ENCODE measurements around the gene TAMALIN. TPM values are rescaled to one million over a fixed set of nuclear protein-coding genes. Genes with fewer than 3 reads are reported as not detected.

TAMALIN gene
- total and polyA plus RNA-seq, 2 experiments from 2014 or later, result 0.34 to 3.0 TPM

GRCh38 chr12:51986834-51987233 is 19.9 kb upstream of the TAMALIN start:
- Histone ChIP-seq H3K4me2 (no peak overlapping the region), H3K36me3 (ENCODE audit: insufficient read depth) (0 out of 2 replicates have a peak, but pooled peaks cover under 1% of the 10 kb centered on the region), H3K79me2 (replicated peaks; ENCODE audit: insufficient read depth) (no peaks in the 10 kb centered on the region), H3K4me1 (ENCODE audit: insufficient read depth) (no peaks in the 10 kb centered on the region), H3K27me3 (ENCODE audit: insufficient read depth) (no peaks in the 10 kb centered on the region), H3F3A (replicated peaks; ENCODE audit: low read depth) (no peaks in the 10 kb centered on the region), H3K4me3 (no peak overlapping the region), H4K20me1 (replicated peaks; ENCODE audit: insufficient read depth) (peaks cover 3% of the 10 kb centered on the region; the same call in 1 of the 2 replicates), H2AFZ (no peak overlapping the region), H3K9me2 (ENCODE audit: insufficient read depth) (no peaks in the 10 kb centered on the region), H3K27ac (ENCODE audit: low read depth) (no peak overlapping the region)
- Mint-ChIP-seq H3K27me3 (ENCODE audit: insufficient read depth, low read depth, poor library complexity) (peaks cover 2% of the 10 kb centered on the region), H3K4me3 (no peak overlapping the region), H3K36me3 (ENCODE audit: low read depth) (peaks cover 25% of the 10 kb centered on the region), H3K27ac (no peak overlapping the region), H3K4me1 (no peaks in the 10 kb centered on the region), H3K9me3 (no peaks in the 10 kb centered on the region)
- TF ChIP-seq EZH2 (IDR thresholded peaks at IDR 0.05; ENCODE audit: low read depth, unreplicated experiment) (no peak), STAT1 (IDR thresholded peaks at IDR 0.05; ENCODE audit: unreplicated experiment) (no peak), ZNF114 (CRISPR knock-in tag; IDR thresholded peaks at IDR 0.05) (no peak), POLR2AphosphoS5 (IDR thresholded peaks at IDR 0.05; ENCODE audit: low read depth) (no peak), ZNF331 (CRISPR knock-in tag; IDR thresholded peaks at IDR 0.05; ENCODE audit: low read depth) (no peak), CREB1 (CRISPR knock-in tag; IDR thresholded peaks at IDR 0.05; ENCODE audit: low read depth) (no peak), CTCF (conservative IDR thresholded peaks at IDR 0.05; ENCODE audit: low read depth in 2 of 2) (no peak), NANOG (IDR thresholded peaks at IDR 0.05; ENCODE audit: borderline replicate concordance) (no peak), JUNB (IDR thresholded peaks at IDR 0.05; ENCODE audit: unreplicated experiment) (no peak), EZH2phosphoT487 (IDR thresholded peaks at IDR 0.05; ENCODE audit: unreplicated experiment) (no peak)
- TF ChIP-seq, protein P1, sequence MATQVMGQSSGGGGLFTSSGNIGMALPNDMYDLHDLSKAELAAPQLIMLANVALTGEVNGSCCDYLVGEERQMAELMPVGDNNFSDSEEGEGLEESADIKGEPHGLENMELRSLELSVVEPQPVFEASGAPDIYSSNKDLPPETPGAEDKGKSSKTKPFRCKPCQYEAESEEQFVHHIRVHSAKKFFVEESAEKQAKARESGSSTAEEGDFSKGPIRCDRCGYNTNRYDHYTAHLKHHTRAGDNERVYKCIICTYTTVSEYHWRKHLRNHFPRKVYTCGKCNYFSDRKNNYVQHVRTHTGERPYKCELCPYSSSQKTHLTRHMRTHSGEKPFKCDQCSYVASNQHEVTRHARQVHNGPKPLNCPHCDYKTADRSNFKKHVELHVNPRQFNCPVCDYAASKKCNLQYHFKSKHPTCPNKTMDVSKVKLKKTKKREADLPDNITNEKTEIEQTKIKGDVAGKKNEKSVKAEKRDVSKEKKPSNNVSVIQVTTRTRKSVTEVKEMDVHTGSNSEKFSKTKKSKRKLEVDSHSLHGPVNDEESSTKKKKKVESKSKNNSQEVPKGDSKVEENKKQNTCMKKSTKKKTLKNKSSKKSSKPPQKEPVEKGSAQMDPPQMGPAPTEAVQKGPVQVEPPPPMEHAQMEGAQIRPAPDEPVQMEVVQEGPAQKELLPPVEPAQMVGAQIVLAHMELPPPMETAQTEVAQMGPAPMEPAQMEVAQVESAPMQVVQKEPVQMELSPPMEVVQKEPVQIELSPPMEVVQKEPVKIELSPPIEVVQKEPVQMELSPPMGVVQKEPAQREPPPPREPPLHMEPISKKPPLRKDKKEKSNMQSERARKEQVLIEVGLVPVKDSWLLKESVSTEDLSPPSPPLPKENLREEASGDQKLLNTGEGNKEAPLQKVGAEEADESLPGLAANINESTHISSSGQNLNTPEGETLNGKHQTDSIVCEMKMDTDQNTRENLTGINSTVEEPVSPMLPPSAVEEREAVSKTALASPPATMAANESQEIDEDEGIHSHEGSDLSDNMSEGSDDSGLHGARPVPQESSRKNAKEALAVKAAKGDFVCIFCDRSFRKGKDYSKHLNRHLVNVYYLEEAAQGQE (IDR thresholded peaks at IDR 0.05; ENCODE audit: unreplicated experiment), result no peak
- TF ChIP-seq, protein P2, sequence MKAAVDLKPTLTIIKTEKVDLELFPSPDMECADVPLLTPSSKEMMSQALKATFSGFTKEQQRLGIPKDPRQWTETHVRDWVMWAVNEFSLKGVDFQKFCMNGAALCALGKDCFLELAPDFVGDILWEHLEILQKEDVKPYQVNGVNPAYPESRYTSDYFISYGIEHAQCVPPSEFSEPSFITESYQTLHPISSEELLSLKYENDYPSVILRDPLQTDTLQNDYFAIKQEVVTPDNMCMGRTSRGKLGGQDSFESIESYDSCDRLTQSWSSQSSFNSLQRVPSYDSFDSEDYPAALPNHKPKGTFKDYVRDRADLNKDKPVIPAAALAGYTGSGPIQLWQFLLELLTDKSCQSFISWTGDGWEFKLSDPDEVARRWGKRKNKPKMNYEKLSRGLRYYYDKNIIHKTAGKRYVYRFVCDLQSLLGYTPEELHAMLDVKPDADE (IDR thresholded peaks at IDR 0.05), result no peak
- TF ChIP-seq, protein P3, sequence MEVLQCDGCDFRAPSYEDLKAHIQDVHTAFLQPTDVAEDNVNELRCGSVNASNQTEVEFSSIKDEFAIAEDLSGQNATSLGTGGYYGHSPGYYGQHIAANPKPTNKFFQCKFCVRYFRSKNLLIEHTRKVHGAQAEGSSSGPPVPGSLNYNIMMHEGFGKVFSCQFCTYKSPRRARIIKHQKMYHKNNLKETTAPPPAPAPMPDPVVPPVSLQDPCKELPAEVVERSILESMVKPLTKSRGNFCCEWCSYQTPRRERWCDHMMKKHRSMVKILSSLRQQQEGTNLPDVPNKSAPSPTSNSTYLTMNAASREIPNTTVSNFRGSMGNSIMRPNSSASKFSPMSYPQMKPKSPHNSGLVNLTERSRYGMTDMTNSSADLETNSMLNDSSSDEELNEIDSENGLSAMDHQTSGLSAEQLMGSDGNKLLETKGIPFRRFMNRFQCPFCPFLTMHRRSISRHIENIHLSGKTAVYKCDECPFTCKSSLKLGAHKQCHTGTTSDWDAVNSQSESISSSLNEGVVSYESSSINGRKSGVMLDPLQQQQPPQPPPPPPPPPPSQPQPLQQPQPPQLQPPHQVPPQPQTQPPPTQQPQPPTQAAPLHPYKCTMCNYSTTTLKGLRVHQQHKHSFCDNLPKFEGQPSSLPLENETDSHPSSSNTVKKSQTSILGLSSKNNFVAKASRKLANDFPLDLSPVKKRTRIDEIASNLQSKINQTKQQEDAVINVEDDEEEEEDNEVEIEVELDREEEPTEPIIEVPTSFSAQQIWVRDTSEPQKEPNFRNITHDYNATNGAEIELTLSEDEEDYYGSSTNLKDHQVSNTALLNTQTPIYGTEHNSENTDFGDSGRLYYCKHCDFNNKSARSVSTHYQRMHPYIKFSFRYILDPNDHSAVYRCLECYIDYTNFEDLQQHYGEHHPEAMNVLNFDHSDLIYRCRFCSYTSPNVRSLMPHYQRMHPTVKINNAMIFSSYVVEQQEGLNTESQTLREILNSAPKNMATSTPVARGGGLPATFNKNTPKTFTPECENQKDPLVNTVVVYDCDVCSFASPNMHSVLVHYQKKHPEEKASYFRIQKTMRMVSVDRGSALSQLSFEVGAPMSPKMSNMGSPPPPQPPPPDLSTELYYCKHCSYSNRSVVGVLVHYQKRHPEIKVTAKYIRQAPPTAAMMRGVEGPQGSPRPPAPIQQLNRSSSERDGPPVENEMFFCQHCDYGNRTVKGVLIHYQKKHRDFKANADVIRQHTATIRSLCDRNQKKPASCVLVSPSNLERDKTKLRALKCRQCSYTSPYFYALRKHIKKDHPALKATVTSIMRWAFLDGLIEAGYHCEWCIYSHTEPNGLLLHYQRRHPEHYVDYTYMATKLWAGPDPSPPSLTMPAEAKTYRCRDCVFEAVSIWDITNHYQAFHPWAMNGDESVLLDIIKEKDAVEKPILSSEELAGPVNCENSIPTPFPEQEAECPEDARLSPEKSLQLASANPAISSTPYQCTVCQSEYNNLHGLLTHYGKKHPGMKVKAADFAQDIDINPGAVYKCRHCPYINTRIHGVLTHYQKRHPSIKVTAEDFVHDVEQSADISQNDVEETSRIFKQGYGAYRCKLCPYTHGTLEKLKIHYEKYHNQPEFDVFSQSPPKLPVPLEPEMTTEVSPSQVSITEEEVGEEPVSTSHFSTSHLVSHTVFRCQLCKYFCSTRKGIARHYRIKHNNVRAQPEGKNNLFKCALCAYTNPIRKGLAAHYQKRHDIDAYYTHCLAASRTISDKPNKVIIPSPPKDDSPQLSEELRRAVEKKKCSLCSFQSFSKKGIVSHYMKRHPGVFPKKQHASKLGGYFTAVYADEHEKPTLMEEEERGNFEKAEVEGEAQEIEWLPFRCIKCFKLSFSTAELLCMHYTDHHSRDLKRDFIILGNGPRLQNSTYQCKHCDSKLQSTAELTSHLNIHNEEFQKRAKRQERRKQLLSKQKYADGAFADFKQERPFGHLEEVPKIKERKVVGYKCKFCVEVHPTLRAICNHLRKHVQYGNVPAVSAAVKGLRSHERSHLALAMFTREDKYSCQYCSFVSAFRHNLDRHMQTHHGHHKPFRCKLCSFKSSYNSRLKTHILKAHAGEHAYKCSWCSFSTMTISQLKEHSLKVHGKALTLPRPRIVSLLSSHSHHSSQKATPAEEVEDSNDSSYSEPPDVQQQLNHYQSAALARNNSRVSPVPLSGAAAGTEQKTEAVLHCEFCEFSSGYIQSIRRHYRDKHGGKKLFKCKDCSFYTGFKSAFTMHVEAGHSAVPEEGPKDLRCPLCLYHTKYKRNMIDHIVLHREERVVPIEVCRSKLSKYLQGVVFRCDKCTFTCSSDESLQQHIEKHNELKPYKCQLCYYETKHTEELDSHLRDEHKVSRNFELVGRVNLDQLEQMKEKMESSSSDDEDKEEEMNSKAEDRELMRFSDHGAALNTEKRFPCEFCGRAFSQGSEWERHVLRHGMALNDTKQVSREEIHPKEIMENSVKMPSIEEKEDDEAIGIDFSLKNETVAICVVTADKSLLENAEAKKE (CRISPR knock-in tag; IDR thresholded peaks at IDR 0.05), result no peak
- ATAC-seq, result no peak
- no peak for DNase-seq (ENCODE audit: low spot score)
